ENCODE data around the gene PKN1.
"Not testable (repeated sequence)": the region's sequence is repeated elsewhere in the genome, so short reads cannot be mapped to it uniquely, and the experiment has no call there.

Gene PKN1

DNA sequence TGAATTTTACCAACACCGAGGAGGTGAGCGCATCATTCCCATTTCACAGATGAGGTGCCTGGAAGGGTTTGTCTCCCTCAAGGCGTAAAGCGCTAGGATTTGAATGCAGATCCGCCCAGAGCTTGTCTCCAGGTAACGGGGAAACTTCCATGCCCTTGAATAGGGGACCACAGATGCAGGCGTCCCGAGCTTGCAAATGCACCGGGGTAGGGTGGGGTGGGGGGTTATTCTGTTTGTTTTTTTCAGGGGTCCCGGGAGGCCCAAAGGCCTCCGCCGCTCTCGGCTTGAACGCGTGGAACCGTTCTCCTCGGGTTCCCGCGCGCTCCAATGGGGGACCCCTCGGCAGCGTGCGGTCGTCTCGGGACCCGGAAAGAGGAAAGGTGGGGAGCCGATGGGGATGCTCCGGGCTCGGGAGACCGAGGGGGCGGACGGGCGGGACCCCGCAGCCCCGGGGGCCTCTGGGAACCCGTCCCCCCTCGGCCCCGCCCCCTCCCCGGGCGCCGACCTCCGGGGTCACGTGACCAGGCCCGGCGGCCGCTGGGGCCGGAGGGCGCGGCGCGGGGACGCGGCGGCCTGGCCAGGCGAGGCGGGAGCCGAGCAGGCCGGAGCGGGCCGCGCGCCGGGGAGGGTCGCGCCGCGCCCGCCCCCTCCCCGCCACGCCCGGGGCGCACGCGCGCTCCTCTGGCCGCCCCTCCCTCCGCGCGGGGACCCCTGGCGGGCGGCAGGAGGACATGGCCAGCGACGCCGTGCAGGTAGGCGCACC lies at the start of gene PKN1:
PKN1 (plus strand) TSS at position 516 of the 763 bp plus-strand sequence; CDS start at position 732, 216 bp downstream.
- Histone ChIP-seq H3K4me1 (ENCODE audit: control insufficient read depth, insufficient read depth, low read length, unreplicated experiment) (peaks cover 9% of the 10 kb centered on the region), H2AFZ (ENCODE audit: low read length, unreplicated experiment) (peak within 1 kb of the TSS; percentile 85), H3K4me3 (ENCODE audit: low read depth, low read length) (peak within 1 kb of the TSS; percentile 84), H3K36me3 (ENCODE audit: insufficient read depth, low read length) (no peaks in the 10 kb centered on the region), H3K27me3 (ENCODE audit: insufficient read depth, low read length) (no peaks in the 10 kb centered on the region), H3K27ac (ENCODE audit: low read depth, low read length) (no peak within 1 kb of the TSS), H3K79me2 (ENCODE audit: control insufficient read depth, insufficient read depth, low read length, unreplicated experiment) (peaks cover 25% of the 10 kb centered on the region)

- peaks cover 43% of the 10 kb centered on the region for H3K79me2 ChIP-seq (ENCODE audit: control insufficient read depth, insufficient read depth, low read length, unreplicated experiment)
- no peaks in the 10 kb centered on the region for H3K36me3 ChIP-seq (ENCODE audit: insufficient read depth, low read length)
- H3K4me3 ChIP-seq (ENCODE audit: low read depth, low read length): peak overlapping the region; percentile 75
- H3K4me1 ChIP-seq (ENCODE audit: control insufficient read depth, insufficient read depth, low read length, unreplicated experiment): peaks cover 6% of the 10 kb centered on the region
- no peaks in the 10 kb centered on the region for H3K27me3 ChIP-seq (ENCODE audit: insufficient read depth, low read length)
- peak overlapping the region; percentile 86 for H3K27ac ChIP-seq (ENCODE audit: low read depth, low read length)
- H2AFZ ChIP-seq (ENCODE audit: low read length, unreplicated experiment): no peak overlapping the region
These were observed 49.2 kb upstream of the PKN1 start for GRCh38 chr19:14383661-14384555.

DNA sequence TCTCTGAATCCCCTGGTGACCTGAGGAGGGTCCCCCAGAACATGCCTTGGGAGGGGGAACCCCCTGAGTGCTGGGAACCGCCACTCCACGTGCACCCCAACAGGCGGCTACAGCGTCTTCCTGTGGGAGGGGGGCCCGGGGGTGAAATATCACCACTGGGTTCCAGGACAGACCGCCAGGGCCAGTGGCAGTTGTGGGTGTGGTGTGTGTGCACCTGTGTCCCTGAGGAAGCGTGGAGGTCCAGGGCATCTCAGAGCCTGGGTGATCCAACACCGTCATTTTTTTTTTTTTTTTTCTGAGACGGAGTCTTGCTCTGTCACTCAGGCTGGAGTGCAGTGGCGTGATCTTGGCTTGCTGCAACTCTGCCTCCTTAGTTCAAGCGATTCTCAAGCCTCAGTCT lies 47.6 kb upstream of the PKN1 start:
- no peaks in the 10 kb centered on the region for H3K36me3 ChIP-seq (ENCODE audit: insufficient read depth, low read length)
- H3K27ac ChIP-seq (ENCODE audit: low read depth, low read length): no peak overlapping the region
- H3K27me3 ChIP-seq (ENCODE audit: insufficient read depth, low read length): no peaks in the 10 kb centered on the region
- no peak overlapping the region for H3K4me3 ChIP-seq (ENCODE audit: low read depth, low read length)
- peaks cover 43% of the 10 kb centered on the region for H3K79me2 ChIP-seq (ENCODE audit: control insufficient read depth, insufficient read depth, low read length, unreplicated experiment)
- H3K4me1 ChIP-seq (ENCODE audit: control insufficient read depth, insufficient read depth, low read length, unreplicated experiment): peaks cover 6% of the 10 kb centered on the region
- H2AFZ ChIP-seq (ENCODE audit: low read length, unreplicated experiment): no peak overlapping the region

DNA sequence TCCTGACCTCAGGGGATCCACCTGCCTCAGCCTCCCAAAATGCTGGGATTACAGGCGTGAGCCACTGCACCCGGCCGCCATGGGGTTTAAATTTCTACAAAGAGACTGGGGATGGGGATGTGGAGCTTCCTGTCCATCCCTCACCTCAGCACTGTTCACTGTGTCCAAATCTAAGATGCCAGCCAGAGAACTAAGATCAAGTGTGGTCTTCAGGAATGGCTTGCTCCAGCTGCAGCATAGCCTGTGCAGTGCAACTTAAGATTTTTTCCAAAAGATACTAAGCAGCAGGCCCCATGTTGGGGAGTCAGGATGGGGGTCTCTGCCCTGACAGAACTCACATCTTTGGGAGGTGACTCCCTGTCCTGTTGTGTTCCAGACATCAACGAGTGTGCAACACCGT lies 42.6 kb upstream of the PKN1 start:
- Histone ChIP-seq H2AFZ (ENCODE audit: low read length, unreplicated experiment) (no peak overlapping the region), H3K27me3 (ENCODE audit: insufficient read depth, low read length) (no peaks in the 10 kb centered on the region), H3K36me3 (ENCODE audit: insufficient read depth, low read length) (no peaks in the 10 kb centered on the region), H3K4me1 (ENCODE audit: control insufficient read depth, insufficient read depth, low read length, unreplicated experiment) (no peaks in the 10 kb centered on the region), H3K79me2 (ENCODE audit: control insufficient read depth, insufficient read depth, low read length, unreplicated experiment) (peaks cover 6% of the 10 kb centered on the region), H3K27ac (ENCODE audit: low read depth, low read length) (no peak overlapping the region), H3K4me3 (ENCODE audit: low read depth, low read length) (no peak overlapping the region)

DNA sequence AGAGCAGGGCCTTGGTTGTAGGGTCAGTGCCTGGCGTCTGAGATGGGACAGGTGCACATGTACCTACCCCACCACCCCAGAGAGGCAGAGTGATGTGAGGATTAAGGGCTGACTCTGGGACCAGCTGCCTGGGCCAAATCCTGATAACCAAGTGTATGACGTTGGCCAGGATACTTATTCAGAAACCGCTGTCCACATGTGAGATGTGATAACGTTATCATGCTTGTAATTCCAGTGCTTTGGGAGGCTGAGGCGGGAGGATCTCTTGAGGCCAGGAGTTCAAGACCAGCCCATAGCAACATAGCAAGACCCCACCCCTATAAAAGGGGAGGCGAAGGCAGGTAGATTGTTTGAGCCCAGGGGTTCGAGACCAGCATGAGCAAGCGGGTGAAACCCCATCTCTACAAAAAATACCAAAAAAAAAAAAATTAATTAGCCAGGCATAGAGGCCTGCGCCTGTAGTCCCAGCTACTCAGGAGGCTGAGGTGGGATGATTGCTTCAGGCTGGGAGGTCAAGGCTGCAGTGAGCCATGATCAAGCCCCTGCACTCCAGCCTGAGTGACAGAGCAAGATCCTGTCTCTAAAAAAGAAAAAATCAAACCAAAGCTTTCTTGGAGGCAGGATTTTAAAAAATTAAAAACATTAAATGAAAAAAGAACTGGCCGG lies 41.8 kb upstream of the PKN1 start:
- H3K4me3 ChIP-seq (ENCODE audit: low read depth, low read length): no peak overlapping the region
- no peaks in the 10 kb centered on the region for H3K79me2 ChIP-seq (ENCODE audit: control insufficient read depth, insufficient read depth, low read length, unreplicated experiment)
- no peaks in the 10 kb centered on the region for H3K27me3 ChIP-seq (ENCODE audit: insufficient read depth, low read length)
- no peak overlapping the region for H3K27ac ChIP-seq (ENCODE audit: low read depth, low read length)
- no peaks in the 10 kb centered on the region for H3K4me1 ChIP-seq (ENCODE audit: control insufficient read depth, insufficient read depth, low read length, unreplicated experiment)
- H3K36me3 ChIP-seq (ENCODE audit: insufficient read depth, low read length): no peaks in the 10 kb centered on the region
- H2AFZ ChIP-seq (ENCODE audit: low read length, unreplicated experiment): no peak overlapping the region

- Histone ChIP-seq H2AFZ (ENCODE audit: low read length, unreplicated experiment) (no peak overlapping the region), H3K36me3 (ENCODE audit: insufficient read depth, low read length) (no peaks in the 10 kb centered on the region), H3K79me2 (ENCODE audit: control insufficient read depth, insufficient read depth, low read length, unreplicated experiment) (no peaks in the 10 kb centered on the region), H3K4me3 (ENCODE audit: low read depth, low read length) (no peak overlapping the region), H3K4me1 (ENCODE audit: control insufficient read depth, insufficient read depth, low read length, unreplicated experiment) (no peaks in the 10 kb centered on the region), H3K27me3 (ENCODE audit: insufficient read depth, low read length) (no peaks in the 10 kb centered on the region), H3K27ac (ENCODE audit: low read depth, low read length) (no peak overlapping the region)
These were observed 39.8 kb upstream of the PKN1 start for GRCh38 chr19:14393329-14393728.

GRCh38 chr19:14394167-14394566 lies 38.9 kb upstream of the PKN1 start:
- Histone ChIP-seq H3K36me3 (ENCODE audit: insufficient read depth, low read length) (no peaks in the 10 kb centered on the region), H3K27me3 (ENCODE audit: insufficient read depth, low read length) (no peaks in the 10 kb centered on the region), H3K4me3 (ENCODE audit: low read depth, low read length) (no peak overlapping the region), H2AFZ (ENCODE audit: low read length, unreplicated experiment) (no peak overlapping the region), H3K27ac (ENCODE audit: low read depth, low read length) (no peak overlapping the region), H3K4me1 (ENCODE audit: control insufficient read depth, insufficient read depth, low read length, unreplicated experiment) (no peaks in the 10 kb centered on the region), H3K79me2 (ENCODE audit: control insufficient read depth, insufficient read depth, low read length, unreplicated experiment) (no peaks in the 10 kb centered on the region)

DNA sequence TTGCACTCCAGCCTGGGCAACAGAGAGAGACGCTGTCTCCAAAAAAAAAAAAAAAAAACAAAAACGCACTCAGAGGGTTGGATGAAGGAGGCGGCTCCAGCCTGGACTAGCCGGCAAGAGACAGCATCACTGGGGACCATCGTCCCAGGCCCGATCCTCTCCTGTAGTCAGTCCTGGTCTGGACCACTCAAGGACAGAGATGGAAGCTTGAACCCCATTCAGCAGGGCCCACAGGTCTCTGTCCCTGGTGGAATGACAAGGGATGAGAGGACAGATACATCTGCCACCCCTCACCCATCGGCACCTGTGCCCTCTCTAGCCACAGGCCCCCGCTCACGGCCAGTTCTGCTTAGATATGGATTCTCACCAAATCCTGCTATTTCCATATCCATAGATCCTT lies 37.8 kb upstream of the PKN1 start:
- no peaks in the 10 kb centered on the region for H3K27me3 ChIP-seq (ENCODE audit: insufficient read depth, low read length)
- no peak overlapping the region for H3K27ac ChIP-seq (ENCODE audit: low read depth, low read length)
- no peaks in the 10 kb centered on the region for H3K36me3 ChIP-seq (ENCODE audit: insufficient read depth, low read length)
- H3K79me2 ChIP-seq (ENCODE audit: control insufficient read depth, insufficient read depth, low read length, unreplicated experiment): no peaks in the 10 kb centered on the region
- no peaks in the 10 kb centered on the region for H3K4me1 ChIP-seq (ENCODE audit: control insufficient read depth, insufficient read depth, low read length, unreplicated experiment)
- no peak overlapping the region for H3K4me3 ChIP-seq (ENCODE audit: low read depth, low read length)
- no peak overlapping the region for H2AFZ ChIP-seq (ENCODE audit: low read length, unreplicated experiment)

GRCh38 chr19:14395710-14396336 lies 37.3 kb upstream of the PKN1 start:
- H3K4me1 ChIP-seq (ENCODE audit: control insufficient read depth, insufficient read depth, low read length, unreplicated experiment): no peaks in the 10 kb centered on the region
- H3K27me3 ChIP-seq (ENCODE audit: insufficient read depth, low read length): no peaks in the 10 kb centered on the region
- no peaks in the 10 kb centered on the region for H3K36me3 ChIP-seq (ENCODE audit: insufficient read depth, low read length)
- H3K4me3 ChIP-seq (ENCODE audit: low read depth, low read length): no peak overlapping the region
- no peak overlapping the region for H3K27ac ChIP-seq (ENCODE audit: low read depth, low read length)
- no peaks in the 10 kb centered on the region for H3K79me2 ChIP-seq (ENCODE audit: control insufficient read depth, insufficient read depth, low read length, unreplicated experiment)
- H2AFZ ChIP-seq (ENCODE audit: low read length, unreplicated experiment): no peak overlapping the region

GRCh38 chr19:14396730-14397129 lies 36.4 kb upstream of the PKN1 start:
- not testable (repeated sequence) for H3K4me3 ChIP-seq (ENCODE audit: low read depth, low read length); H3K27ac ChIP-seq (ENCODE audit: low read depth, low read length); H2AFZ ChIP-seq (ENCODE audit: low read length, unreplicated experiment)

More at GRCh38 chr19:14396730-14397129, 36.4 kb upstream of the PKN1 start:
- H3K27me3 ChIP-seq (ENCODE audit: insufficient read depth, low read length); H3K79me2 ChIP-seq (ENCODE audit: control insufficient read depth, insufficient read depth, low read length, unreplicated experiment); H3K36me3 ChIP-seq (ENCODE audit: insufficient read depth, low read length); H3K4me1 ChIP-seq (ENCODE audit: control insufficient read depth, insufficient read depth, low read length, unreplicated experiment): not testable (repeated sequence)

All from ACC112 (cell line).